Activated naive CD8-positive, alpha-beta T cell treated with anti-CD3 and anti-CD28 coated beads, Interleukin-2, amount 10 ng/mL, durations not matched to agents 7 days and 5 days (primary cell): Measurements from ENCODE around the gene CFAP251. TPM values are rescaled to one million over a fixed set of nuclear protein-coding genes. Genes with fewer than 3 reads are reported as not detected.

Experiments
- ATAC-seq: fragments of 150-1000 bp; cut with Tn5 transposase; one replicate; pipeline ENCODE4 v1.10.0; 2021; ENCODE audit warnings: low read depth, moderate library complexity
- POLR2A ChIA-PET: fragments of 350-600 bp; sonication (Branson Sonifier 250); formaldehyde crosslinking; loops from one replicate; lab custom pipeline; 2021; ENCODE audit warnings: antibody characterized with exemption; lab: Charles Lee
- DNase-seq: peaks from one replicate; pipeline ENCODE4 v3.0.0; 2021
- H3K27ac Mint-ChIP-seq: one replicate; pipeline ENCODE4 v1.8.0; 2022; ENCODE audit warnings: mild to moderate bottlenecking, mixed read lengths
- H3K27me3 Mint-ChIP-seq: one replicate; pipeline ENCODE4 v1.8.0; 2022; ENCODE audit warnings: mild to moderate bottlenecking, moderate library complexity, mixed read lengths
- H3K36me3 Mint-ChIP-seq: one replicate; pipeline ENCODE4 v1.8.0; 2021; ENCODE audit warnings: mild to moderate bottlenecking, mixed read lengths
- H3K4me1 Mint-ChIP-seq: one replicate; pipeline ENCODE4 v1.8.0; 2021; ENCODE audit warnings: mixed read lengths
- H3K4me3 Mint-ChIP-seq: one replicate; pipeline ENCODE4 v1.8.0; 2022; ENCODE audit warnings: mild to moderate bottlenecking, moderate library complexity, mixed read lengths
- H3K9me3 Mint-ChIP-seq: one replicate; pipeline ENCODE4 v1.8.0; 2021; ENCODE audit warnings: mixed read lengths
- total RNA-seq, 2 experiments: library from RNA; stranded (reverse); gene quantifications; one replicate each; pipeline ENCODE4 v1.2.3, GENCODE V29; 2021

The CFAP251 gene
- total RNA-seq, 2 experiments from 2014 or later, result 1.4 TPM

DNA sequence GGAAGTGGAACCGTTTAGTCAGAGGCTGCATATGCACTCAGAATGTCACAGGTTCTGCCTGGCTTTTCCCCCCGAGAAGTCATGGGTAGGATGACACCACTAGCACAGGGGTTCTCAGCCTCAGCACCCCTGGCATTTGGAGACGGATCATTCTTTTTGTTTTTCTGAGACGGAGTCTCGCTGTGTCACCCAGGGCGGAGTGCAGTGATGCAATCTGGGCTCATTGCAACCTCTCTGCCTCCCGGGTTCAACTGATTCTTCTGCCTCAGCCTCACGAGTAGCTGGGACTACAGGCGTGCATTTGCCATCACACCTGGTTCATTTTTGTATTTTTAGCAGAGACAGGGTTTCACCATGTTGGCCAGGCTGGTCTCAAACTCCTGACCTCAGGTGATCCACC is 131.4 kb downstream of the CFAP251 start:
- no peak for DNase-seq
- Mint-ChIP-seq H3K4me1 (peaks cover 6% of the 10 kb centered on the region), H3K4me3 (no peak overlapping the region), H3K27ac (no peak overlapping the region), H3K9me3 (no peaks in the 10 kb centered on the region), H3K27me3 (no peaks in the 10 kb centered on the region), H3K36me3 (peaks cover 2% of the 10 kb centered on the region)
- POLR2A ChIA-PET, result no interaction called here
- no peak for ATAC-seq

DNA sequence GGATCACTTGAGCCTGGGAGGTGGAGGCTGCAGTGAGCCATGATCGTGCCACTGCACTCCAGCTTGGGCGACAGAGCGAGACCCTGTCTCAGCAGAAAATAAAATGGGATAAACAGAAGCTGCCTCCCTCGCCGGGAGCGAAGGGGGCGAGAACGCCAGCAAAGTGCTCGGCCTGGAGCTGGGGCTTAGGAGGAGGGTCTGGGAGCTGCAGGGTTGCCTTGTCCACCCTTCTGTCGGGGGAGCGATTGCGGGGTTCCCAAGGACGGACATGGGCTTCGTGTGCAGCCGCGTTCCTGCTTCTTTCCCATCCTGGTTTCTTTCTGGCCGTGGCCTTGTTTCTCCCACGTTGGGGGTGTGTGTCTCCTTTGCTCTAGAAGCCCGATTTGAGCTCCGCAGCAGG is 132.3 kb downstream of the CFAP251 start:
- no peak for ATAC-seq
- Mint-ChIP-seq H3K27ac (no peak overlapping the region), H3K36me3 (no peaks in the 10 kb centered on the region), H3K27me3 (no peaks in the 10 kb centered on the region), H3K9me3 (no peaks in the 10 kb centered on the region), H3K4me3 (no peak overlapping the region), H3K4me1 (peaks cover 6% of the 10 kb centered on the region)
- POLR2A ChIA-PET, result no interaction called here
- DNase-seq, result no peak

DNA sequence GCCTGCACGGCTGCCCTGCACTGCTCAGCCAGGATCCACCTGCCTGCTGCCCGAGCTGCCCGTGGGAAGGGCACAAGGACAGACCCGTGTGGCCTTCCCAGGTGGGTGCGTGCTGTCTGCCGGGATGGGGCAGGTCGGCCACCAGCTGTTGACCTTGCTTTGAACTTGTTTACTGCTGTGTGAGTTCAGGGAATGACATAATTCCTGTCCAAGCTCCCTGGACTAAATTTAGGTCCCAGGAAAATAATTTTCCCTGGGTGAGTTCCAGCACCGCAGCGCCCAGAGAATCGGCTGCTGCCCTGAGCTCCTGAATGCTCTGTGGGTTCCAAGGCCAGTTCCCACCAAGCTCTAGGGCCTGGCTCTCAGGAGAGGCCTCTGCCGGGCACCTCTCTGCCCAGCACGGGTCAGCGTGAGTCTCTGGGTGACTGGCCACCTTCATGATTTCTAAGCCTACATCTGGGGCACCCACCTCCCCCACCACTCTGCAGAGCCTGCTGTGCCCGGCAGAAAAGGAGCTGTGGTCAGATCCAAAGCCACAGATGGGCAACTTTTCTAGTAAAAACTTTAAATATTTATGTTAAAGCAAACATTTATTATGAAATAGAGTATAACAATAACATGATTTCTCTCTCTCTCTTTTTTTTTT is 133.0 kb downstream of the CFAP251 start:
- ATAC-seq, result no peak
- peaks cover 6% of the 10 kb centered on the region for H3K4me1 Mint-ChIP-seq
- no peaks in the 10 kb centered on the region for H3K9me3 Mint-ChIP-seq
- no peaks in the 10 kb centered on the region for H3K27me3 Mint-ChIP-seq
- no peak overlapping the region for H3K27ac Mint-ChIP-seq
- H3K4me3 Mint-ChIP-seq, result no peak overlapping the region
- POLR2A ChIA-PET, result interaction anchor here (1.2 kb wide), 1 partner anchor 29 kb away, joined by 5 read pairs; no protein-coding TSS in a partner anchor
- no peak for DNase-seq
- no peaks in the 10 kb centered on the region for H3K36me3 Mint-ChIP-seq

DNA sequence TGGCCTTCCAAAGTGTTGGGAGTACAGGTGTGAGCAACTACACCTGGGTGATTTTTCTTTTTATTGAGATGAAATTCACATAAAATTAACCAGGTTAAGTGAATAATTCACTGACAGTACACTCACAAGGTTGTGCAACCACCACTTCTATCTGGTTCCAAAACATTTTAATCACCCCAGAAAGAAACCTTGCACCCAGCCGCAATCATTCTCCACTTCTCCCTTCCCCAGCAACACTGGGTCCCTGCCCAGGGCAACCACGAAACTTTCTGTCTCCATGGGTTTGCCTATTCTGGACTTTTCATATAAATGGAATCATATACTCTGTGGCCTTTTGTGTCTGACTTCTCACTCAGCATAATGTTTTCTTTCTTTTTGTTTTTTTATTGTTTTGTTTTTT is 133.9 kb downstream of the CFAP251 start:
- Mint-ChIP-seq H3K27ac (no peak overlapping the region), H3K4me1 (peaks cover 6% of the 10 kb centered on the region), H3K36me3 (no peaks in the 10 kb centered on the region), H3K27me3 (no peaks in the 10 kb centered on the region), H3K4me3 (no peak overlapping the region), H3K9me3 (no peaks in the 10 kb centered on the region)
- no peak for ATAC-seq
- DNase-seq, result no peak
- POLR2A ChIA-PET, result interaction anchor here (1.2 kb wide), 1 partner anchor 28 kb away, joined by 5 read pairs; no protein-coding TSS in a partner anchor

Other genes starting within 250 kb of the CFAP251 start
- 1 to 10 TPM; 5.2 to 6.2 TPM for gene MORN3, start 248.9 kb upstream of the CFAP251 start, total RNA-seq
- 1 to 10 TPM; 9.8 to 9.9 TPM for gene TMEM120B, start 205.8 kb upstream of the CFAP251 start, total RNA-seq
- gene RHOF, start 124.9 kb upstream of the CFAP251 start, total RNA-seq, result 100 to 1,000 TPM; 144 to 157 TPM
- 10 to 100 TPM; 45.0 to 46.8 TPM for gene SETD1B, start 114.6 kb upstream of the CFAP251 start, total RNA-seq
- not detected for gene HPD, start 59.7 kb upstream of the CFAP251 start, total RNA-seq
- gene PSMD9, start 29.8 kb upstream of the CFAP251 start, total RNA-seq, result 10 to 100 TPM; 50.8 to 57.9 TPM
- gene BCL7A, start 103.3 kb downstream of the CFAP251 start, total RNA-seq, result 1 to 10 TPM; 6.3 to 7.3 TPM
- 10 to 100 TPM; 61.0 to 61.7 TPM for gene MLXIP, start 160.2 kb downstream of the CFAP251 start, total RNA-seq